ENCODE data around the gene CEP112.
A peak's percentile ranks its signal among the peaks of the same experiment; 100 is the strongest.
"Not testable (repeated sequence)": the region's sequence is repeated elsewhere in the genome, so short reads cannot be mapped to it uniquely, and the experiment has no call there.

The CEP112 gene

GRCh38 chr17:65755799-65756198 is 436.1 kb downstream of the CEP112 start:
- DNase-seq, result no peak

DNA sequence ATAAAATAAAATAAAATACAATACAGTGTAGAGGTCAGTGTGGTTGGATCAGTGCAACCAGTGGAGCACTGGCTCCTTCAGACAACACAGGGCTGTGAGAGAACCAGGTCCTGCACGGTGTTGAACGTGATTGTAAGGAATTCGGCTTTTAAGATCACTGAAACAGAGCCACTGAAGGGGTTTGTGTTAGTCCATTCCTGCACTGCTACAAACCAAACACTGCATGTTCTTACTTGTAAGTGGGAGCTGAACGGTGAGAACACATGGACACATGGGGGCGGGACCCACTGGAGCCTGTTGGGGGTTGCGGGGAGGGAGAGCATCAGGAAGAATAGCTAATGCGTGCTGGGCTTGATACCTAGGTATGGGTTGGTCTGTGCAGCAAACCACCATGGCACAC is 437.3 kb downstream of the CEP112 start:
- no peak for DNase-seq

DNA sequence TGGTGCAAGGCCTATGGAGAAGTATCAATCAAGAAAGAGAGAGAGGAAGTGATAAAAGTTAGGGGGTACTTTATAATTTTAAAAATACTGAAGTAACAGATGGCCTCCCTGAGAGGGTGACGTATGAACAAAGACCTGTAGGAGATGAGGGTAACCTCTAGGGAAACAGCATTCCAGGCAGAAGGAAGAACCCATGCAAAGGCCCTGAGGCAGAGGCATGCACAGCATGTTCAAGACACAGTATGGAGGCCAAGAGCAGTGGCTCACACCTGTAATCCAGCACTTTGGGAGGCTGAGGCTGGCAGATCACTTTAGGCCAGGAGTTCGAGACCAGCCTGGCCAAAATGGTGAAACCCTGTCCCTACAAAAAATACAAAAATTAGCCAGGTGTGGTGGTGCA is 437.9 kb downstream of the CEP112 start:
- no peak for DNase-seq

GRCh38 chr17:65753348-65753747 is 438.6 kb downstream of the CEP112 start:
- no peak for DNase-seq

DNA sequence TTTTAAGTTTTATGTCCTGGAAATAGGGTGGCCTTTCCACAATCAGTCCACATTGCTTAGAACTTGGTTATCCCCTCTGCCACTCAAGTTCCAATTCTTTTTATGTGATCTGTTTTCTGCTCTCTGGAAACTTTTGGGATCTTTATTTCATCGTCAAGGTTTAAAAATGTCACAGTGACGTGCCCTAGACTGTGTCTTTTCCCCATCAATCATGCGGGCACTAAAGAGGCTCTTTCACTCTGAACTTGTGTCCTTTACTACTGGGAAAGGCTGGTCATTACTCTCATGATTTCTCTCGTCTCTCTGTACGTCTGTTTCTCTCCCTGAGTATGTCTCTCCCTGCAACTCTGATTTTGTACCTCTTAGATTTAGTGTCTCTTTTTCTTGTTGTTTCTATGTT is 440.7 kb downstream of the CEP112 start:
- no peak for DNase-seq

- peak; percentile 7 to 15 for DNase-seq
These were observed 441.3 kb downstream of the CEP112 start for GRCh38 chr17:65750631-65751115.

DNA sequence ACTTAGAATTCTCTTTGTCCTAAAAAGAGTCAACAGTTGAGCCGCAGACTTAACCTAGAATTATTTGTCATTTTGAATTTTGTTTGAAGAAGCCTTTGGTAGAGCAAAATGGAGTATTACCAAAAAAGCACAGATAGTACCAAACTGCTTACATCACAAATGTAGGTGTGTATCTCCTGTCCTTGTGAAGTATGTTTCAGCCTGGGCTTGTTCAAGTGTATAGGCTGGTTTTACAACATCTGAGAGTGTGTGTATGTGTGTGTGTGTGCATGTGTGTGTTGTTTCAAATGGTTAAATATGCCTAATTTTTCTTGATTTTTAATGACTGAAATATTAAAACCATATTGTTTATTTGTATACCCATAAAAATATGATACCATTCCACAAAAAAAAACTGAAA is 441.8 kb downstream of the CEP112 start:
- no peak for DNase-seq

DNA sequence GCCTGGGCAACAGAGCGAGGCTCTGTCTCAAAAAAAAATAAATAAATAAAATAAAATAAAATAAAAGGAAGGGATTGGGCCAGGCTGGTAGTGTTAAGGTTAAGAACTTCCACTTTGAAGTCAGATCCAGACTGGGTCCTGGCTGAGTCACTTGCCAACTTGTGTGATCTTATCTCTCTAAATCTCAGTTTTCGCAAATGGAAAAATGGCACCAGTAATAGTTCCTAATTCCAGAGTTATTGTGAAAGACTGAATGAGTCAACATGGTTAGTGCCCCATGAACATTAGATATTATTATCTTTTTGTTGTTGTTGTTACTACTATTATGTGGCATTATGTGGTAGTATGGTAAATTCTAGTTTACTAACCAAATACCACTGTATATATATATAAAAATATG is 442.5 kb downstream of the CEP112 start:
- DNase-seq, result no peak

GRCh38 chr17:65745241-65745640 is 446.7 kb downstream of the CEP112 start:
- DNase-seq, result no peak

- DNase-seq, result no peak
These were observed 448.7 kb downstream of the CEP112 start for GRCh38 chr17:65743308-65743655.

DNA sequence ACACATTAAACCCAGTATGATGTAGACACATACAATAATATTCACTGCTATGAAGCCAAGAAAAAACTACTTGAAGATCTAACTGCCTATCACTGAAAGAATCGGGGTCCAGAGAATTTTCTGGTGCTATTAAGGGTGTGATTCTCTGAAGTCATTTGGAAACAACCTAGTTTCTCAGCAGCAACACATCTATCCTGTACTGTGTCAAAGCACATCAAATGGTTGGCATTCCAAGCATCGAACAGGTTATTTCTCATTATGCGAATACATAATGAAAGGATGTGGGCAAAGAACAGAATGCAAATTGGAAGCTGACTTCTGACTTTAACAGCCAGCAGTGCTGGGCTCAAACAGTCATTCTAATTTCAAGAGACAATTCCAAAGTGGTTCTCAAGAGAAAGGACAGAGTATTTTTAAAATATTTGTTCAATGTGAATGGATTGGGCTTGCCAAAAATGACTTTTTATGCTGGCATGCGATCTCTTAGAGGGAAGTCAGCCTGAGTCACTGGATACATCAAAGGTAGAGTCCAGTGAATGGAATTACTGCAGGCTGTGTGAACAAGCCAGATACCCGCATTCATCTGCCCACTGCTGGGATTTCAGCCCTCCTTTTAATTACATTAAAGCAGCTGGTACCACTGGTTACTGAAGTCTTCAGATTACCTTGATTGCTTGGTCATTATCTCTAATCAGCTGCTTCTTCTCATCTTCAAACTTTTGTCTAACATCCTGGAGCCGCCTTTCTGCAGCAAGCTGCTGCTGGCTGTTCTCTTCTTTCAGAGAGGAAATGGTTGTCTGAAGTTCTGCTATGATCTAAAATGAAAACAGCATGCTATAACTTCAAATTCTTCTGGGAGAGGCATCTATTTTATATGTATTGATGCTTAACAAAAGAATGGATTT is 449.3 kb downstream of the CEP112 start:
- no peak for DNase-seq

- DNase-seq, result no peak
These were observed 450.2 kb downstream of the CEP112 start for GRCh38 chr17:65741710-65742109.

GRCh38 chr17:65739034-65739433 is 452.9 kb downstream of the CEP112 start:
- no peak for DNase-seq

DNA sequence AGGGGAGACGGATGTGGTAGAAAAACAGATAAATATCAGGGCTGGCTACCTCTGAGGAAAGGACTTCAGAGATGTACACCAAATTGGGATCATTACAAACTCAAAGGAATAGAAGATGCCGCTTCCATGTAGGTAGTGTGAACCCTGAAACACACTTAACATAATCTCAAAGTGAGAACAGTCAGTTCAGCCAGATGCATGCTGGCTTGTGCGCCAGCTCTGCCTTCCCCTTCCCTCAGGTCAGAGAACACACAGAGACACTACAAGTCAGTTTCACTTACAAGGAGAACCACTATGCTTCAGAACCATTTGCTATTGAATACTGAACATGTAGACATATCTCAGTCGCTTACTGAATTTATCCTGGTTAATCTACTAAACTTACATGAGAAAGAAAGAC is 454.5 kb downstream of the CEP112 start:
- DNase-seq, result no peak

DNA sequence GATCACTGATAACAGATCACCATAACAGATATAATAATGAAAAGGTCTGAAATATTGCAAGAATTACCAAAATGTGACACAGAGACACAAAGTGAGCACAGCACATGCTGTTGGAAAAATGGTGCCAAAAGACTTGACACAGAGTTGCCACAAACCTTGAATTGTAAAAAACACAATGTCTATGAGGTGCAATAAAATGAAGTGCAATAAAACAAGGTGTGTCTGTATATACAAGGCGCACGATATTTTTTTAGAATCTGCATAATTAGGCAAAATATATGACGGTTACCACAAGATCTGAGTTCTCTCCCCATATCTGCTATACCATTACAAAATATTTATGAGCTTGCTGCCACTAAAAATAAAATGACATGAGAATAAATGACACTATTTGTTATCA is 458.6 kb downstream of the CEP112 start:
- DNase-seq, result no peak

DNA sequence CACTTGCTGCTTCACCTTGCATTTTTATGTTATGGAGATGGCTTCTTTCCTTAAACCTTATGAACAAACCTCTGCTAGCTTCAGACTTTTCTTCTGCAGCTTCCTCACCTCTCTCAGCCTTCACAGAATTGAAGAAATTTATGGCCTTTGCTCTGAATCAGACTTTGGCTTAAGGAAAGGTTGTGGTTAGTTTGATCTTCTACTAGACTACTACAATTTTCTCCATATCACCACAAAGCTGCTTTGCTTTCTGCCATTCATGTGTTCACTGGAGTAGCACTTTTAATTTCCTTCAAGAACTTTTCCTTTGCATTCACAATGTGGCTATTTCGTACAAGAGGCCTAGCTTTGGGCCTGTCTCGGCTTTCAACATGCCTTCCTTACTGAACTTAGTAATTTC is 459.3 kb downstream of the CEP112 start:
- not testable (repeated sequence) for DNase-seq

DNA sequence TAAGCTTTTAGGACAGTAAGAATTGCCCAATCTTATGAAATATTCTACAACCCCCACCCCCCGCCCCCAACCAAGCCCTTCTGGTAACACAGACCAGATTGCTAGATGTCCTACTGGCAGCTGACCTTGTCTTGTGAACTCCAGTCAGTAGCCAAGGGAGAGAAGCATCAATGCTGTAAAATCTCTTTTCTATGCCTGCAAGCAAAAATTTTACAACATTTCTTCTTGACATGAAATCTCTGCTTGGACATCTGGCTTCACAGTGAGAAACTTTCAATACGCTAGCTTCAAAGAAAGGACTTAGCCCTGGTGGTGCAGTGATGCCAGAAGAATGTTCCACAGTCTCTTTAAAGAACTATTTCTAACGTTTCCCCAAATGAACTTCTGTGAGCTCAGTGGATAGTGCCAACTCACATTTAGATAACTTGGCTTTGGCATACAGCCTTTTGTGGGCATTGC is 461.2 kb downstream of the CEP112 start:
- no peak for DNase-seq

- DNase-seq, result no peak
These were observed 462.7 kb downstream of the CEP112 start for GRCh38 chr17:65729207-65729606.

DNA sequence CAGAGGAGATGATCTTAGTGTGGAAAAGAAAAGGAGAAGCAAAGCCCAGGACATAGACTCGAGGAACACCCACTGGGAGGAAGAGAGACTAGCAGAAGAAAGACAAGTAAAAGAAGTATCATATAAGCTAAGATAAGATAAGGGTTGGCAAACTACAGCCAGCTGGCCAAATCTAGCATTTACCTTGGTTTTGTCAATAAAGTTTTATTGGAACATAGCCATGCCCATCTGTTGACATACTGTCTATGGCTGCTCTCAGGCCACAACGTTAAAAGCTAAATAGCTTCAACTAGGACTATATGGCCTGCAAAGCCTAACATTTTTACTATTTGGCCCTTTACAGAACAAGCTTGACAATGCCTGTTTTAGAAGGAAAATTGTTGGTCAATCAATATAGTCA is 464.1 kb downstream of the CEP112 start:
- DNase-seq, result no peak

GRCh38 chr17:65727246-65727645 is 464.7 kb downstream of the CEP112 start:
- DNase-seq, result no peak

GRCh38 chr17:65723431-65724151 is 468.3 kb downstream of the CEP112 start:
- DNase-seq, result no peak

DNA sequence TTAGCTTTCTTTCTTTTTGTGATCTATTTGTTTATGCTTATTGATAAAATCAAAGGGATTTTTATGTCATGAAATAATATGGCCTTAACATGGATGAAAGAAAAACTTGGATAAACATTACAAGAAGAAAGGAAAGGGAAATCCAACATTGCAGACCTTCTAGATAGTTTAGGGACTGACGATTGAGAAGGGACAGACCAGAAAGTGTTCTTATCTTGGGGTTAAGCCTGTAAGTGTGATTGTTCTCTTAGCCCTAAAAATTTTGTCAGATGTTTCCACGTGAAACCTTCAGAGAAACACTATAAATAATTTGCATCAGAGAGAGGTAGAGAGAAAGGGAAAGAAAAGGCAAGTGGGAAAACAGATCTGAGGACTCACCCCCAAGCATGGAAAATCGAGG is 473.3 kb downstream of the CEP112 start:
- DNase-seq, result no peak

DNA sequence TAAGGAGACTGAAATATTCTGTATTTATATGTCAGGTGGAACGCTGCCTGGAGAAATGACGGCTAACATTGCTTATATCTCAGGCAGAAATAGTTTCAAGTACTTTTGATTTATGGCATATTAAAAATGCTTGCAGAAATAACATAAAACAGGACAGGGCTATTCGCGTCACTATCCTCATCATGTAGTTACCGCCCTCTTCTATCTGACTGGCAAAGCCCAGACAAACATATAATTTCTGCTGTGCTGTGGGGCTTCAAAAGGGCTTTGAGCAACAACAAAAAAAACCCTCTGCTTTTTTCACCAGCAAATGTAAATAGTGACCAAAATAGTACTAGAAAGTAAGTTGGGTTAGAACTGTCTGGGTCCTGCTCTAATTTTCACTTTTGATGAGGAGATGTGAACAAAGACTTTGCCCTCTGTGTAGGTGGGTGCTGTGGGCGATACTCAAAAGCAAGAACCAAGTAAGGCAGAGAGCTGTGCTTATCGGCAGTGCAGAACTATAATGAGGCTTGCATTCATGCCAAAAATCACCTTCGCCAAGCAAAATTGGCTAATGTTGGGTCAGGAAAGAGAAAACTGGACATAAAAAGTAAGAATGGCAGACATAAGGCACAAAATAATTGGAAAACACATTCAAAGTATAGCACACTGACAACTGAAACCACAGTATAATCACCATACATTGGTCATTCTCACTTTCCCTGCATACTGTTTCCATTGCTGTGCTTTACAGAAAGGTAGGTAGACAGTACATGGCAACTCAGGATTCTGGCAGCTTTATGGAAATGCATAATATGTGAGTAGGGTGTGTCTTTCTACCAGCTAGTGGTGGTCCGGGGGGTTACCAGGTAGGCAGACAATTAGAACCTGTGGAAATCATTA is 479.3 kb downstream of the CEP112 start:
- no peak for DNase-seq

Measured in stimulated activated CD4-positive, alpha-beta T cell treated with anti-CD3 and anti-CD28 coated beads, Interleukin-2, amount 100 ng/mL, for 48 hours (primary cell).